Fibroblast of upper back skin (primary cell): ENCODE measurements around the gene LRRC34.

Source experiments
- DNase-seq: peaks from one replicate; pipeline ENCODE4 v3.0.0-alpha.2; 2013

Gene LRRC34

DNA sequence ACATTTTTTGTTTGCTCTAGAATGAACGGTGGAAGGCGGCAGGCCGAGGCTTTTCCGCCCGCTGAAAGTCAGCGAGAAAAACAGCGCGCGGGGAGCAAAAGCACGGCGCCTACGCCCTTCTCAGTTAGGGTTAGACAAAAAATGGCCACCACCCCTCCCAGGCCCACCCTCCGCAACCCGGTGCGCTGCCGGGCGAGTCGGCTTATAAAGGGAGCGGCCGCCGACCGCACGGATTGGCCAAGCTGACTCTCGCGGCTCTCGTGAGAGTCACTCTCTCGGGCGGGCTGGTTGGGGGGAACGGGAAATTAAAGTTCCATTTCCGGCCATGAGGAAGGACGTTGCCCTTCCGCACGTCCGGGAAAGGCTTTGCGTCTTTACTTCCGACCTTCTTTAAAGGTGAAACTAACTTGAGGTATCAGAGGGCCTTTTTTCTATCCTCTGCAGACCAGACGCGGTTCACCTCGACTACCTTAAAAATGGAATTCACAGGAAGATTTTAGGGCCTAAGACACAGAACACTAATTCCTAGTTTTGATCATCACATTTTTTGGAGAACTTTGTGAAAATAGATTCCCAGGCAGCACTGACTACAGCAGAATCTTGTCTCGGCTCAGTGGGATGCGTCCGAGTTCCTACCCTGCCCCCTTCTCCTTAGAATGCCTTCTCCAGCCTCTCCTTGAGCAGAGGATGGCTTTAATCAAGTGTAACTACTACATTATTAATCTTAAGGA is 47.7 kb downstream of the LRRC34 start, which contains the start of gene TERC:
TERC (minus strand) TSS at position 179 of the 731 bp plus-strand sequence.
- peak; percentile 93 for DNase-seq

DNA sequence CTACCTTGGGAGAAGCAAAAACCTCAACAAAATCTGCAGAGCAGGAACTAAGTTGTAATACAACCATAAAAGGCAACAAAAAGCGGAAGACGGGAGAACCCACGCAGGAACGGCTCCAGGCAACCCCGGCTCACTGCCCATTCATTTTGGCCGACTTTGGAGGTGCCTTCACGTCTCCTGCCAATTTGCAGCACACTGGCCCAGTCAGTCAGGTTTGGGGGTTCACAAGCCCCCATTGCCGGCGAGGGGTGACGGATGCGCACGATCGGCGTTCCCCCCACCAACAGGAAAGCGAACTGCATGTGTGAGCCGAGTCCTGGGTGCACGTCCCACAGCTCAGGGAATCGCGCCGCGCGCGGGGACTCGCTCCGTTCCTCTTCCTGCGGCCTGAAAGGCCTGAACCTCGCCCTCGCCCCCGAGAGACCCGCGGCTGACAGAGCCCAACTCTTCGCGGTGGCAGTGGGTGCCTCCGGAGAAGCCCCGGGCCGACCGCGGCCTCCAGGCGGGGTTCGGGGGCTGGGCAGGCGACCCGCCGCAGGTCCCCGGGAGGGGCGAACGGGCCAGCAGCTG is 48.3 kb downstream of the LRRC34 start:
- DNase-seq, result peak; percentile 53

DNA sequence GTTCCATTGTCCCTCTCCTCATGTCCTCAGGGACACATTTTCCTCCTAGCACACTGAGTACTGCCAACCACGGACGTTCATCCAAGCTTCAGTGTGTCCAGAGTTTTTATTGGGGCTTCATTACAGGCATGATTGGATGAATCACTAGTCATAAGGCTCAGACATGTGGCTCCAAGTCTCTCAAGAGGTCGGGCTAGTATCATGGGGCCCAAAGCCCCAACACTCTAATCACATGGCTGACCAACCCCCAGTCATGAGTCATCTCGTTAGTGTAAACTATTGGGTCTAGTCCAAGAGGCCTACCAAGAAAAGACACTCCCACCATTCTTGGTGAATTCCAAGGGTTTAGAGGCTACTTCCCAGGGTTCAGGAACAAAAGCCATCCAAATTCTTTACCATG is 52.2 kb downstream of the LRRC34 start:
- DNase-seq, result peak; percentile 28

DNA sequence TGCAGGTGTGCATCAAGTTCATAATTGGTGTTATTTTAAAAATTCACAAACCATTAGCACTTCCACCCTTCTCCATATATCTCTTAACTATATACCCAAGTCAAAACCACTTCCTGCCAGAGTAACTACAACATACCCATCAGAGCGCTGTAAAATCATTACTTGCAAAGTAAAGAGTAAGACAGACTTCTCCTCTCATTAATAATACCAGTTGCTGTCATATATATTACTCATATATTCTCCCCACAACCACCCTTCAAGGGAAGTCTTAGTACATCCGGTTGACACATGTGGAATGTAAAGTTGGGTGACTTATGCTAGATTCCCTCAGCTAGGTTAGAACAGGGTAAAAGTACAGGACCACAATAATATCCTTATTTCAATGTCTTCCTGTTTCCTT is 53.4 kb downstream of the LRRC34 start:
- DNase-seq, result peak; percentile 77

DNA sequence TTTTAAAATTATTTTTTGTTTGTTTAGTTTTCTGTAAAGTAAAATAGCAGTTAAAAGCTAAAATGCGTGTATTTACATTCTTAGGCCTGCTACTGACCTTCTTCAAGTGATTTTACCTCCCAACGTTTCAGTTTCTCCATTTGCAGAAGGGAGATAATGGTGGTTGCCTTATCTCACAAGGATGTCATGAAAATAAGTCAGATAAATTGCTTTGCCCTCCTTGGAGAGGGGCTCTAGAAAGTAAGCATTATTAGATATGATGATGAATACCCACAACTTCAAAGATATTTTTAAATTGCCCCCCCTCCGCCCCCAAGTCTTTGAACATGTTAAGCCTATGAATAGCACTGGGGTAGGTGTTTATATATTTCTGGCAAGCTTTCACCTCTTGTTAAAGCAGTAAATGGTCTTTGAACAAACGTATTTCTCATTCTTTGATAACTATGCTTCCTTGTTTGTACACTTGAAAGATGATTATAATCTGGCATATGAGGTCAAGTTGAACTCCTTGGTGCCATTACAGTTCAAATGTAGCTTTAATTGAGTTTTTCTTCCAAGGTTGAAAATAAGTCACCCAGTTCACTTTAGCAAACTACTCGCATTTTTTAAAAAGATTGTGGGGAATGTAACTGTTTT is 54.2 kb downstream of the LRRC34 start:
- DNase-seq, result no peak

DNA sequence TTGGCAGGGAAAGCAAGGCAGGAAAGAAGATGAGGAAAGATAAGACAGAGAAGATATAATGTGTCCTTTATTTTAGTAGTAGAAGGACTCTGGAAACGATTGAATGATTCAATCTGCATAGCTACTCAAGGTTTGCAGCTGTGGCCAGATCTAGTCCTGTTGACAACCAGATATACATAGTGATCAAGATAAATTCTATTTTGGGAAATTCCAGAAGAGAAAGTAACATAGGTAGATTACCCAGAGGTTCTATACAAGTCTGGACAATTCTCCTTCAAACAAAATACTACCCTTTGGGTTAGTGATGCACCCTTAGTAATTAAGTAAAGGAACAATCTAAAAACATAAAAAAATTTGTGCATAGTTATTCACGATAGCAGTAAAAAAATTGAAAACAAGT is 57.2 kb downstream of the LRRC34 start:
- DNase-seq, result no peak

DNA sequence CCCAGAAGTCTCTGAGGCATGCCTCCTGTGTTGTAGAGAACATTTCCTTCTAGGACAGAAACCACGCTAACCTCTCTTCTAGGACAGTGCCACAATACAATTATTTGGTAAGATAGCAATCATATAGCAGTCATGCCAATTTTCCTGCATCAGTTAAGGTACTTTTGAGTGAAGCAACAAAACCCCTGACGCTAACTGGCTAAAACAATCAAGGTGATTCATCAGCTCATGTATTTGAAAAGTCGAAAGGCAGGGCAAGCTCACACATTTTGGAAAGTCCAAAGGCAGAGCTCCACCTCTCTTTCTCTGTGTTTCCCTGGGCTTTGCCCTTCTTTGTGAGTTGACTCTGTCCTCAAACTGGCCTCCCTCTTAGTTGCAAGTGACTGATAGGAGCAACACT is 58.0 kb downstream of the LRRC34 start:
- DNase-seq, result no peak

DNA sequence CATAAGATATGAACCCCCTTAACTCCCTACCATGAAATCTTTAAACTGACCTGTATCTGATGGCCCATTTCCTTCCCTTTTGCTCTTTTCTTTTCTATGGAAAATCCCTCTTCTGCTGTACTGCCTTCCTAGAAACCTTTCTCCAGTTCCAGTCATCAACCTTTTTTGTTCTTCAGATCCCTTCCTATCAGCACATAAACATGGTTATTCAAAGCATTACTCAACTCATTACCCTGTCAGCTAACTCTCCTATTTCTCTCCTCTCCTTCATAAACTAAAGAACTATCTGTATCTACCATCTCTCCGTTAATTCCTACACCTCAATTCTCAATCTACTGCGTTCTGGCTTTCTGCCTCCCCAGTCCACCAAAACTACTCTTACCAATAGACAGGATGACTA is 60.8 kb downstream of the LRRC34 start:
- DNase-seq, result no peak

DNA sequence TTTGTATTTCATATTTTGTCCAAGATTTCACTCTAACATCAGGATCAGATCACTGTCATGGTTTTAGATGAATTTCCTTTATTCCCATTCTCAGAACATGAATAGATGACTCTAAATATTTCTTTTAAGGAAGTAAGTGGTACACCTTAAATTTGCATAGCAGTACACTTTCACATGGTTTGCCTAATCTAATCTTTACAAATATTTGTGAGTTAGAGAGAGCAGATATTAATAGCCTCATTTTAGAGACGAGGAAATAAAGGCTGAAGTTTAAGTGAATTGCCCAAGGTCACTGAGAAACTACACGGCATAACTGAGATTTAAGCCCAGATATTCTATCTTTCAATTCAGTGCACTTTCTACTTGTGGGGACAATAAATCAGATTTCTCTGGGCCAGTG is 62.0 kb downstream of the LRRC34 start:
- no peak for DNase-seq

DNA sequence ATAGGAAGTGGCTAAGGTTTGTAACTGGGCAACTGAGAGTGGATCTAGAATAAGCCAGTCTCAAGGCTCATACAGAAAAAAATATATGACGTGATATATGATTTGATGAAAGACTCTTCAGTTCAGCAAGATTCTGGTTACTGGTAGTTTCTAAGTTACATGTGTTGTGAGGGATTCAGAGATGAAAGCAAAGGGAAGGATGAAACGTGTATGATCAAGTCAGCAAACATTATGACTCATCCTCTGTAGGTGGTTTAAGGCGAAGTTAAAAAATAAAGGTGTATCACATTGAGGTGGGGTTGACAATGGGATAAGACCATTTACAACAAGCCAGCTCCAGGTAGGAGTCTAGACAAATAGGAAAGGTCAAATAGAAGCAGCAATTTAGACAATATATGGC is 64.0 kb downstream of the LRRC34 start:
- DNase-seq, result no peak

DNA sequence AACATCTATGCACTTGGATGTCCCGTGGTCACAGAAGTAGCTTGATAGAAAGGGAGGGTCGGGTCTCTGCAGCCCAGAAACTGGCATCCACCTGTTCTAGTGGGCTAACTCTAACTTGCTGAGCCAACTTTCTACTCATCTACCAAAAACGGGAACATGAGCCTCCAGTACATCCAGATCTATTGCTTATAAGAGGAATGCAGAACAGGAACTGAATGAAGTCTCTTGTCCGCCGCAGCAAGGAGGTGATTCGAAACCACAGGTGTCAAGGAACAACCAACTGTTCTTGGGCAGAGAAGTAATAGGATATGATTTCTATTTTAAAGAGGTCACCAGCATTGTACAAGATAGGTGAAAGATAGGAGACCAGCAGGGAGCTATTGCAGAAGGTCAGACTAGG is 65.8 kb downstream of the LRRC34 start:
- DNase-seq, result no peak

DNA sequence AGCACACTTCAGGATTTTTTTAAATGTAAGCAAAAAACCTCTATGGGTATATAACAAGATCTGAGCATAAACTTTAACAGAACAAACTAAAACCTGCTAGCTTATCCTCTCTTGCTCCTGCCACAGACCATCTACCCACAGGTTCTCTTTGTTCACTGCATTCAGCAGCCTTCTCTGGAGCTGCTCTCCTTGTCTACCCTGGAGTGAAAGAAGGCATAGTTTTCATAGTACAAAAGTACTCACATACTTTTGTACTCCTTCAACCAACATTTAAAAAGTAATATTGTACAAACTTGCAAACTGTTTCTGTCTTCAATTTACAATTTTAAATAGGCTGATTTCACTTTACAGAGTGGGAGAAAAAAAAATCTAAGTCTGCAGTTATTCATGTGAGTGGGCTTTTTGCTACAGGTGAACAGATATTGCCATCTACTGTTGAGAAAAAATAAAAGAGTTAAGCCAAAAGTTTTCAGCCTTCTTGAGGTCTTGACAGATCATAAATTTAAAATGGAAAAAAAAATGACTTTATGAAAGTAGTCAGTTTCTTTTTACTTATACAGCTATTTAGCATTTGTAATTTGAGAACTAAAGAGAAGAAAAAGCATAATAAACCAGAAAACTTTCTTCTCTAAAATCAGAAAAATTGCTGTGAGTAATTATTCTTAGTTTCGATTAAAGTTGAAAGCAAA is 68.2 kb downstream of the LRRC34 start:
- DNase-seq, result no peak
